GM18520 (cell line): ENCODE results near the gene RGS21.
"Not testable (repeated sequence)": the region's sequence is repeated elsewhere in the genome, so short reads cannot be mapped to it uniquely, and the experiment has no call there.

ENCODE experiments used
- ATAC-seq: cut with Tn5 transposase; IDR thresholded peaks from one replicate; pipeline ENCODE4 v1.9.1; 2021; ENCODE audit not compliant: unreplicated experiment

The RGS21 gene, protein sequence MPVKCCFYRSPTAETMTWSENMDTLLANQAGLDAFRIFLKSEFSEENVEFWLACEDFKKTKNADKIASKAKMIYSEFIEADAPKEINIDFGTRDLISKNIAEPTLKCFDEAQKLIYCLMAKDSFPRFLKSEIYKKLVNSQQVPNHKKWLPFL

DNA sequence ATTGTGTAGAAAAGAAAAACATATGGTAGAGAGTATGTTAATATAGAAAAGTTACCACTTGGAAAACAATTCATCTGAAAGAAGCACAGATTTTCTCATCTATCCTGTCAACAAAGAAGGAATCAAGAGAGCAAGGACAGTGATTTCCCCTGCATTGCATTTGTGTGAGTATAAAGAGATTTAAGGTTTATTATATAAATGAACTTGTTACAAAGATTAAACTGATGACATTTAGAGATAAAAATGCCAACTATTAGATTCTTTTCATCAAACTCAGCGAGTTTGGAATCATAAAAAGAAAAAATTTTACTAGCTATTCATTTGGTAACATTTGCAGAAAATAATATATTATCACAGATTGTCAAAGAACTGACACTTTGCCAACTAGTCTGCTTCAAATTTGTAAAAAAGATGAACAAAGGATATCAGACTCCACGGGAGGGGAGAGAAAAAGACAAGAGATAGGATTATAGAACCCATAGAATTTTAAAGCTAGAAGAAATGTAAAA, at the start of gene RGS21:
Gene RGS21, plus strand, starts transcription at position 51 of the 509 bp plus-strand sequence. CDS start 26,045 bp downstream, outside the sequence.
- ATAC-seq = no peak

DNA sequence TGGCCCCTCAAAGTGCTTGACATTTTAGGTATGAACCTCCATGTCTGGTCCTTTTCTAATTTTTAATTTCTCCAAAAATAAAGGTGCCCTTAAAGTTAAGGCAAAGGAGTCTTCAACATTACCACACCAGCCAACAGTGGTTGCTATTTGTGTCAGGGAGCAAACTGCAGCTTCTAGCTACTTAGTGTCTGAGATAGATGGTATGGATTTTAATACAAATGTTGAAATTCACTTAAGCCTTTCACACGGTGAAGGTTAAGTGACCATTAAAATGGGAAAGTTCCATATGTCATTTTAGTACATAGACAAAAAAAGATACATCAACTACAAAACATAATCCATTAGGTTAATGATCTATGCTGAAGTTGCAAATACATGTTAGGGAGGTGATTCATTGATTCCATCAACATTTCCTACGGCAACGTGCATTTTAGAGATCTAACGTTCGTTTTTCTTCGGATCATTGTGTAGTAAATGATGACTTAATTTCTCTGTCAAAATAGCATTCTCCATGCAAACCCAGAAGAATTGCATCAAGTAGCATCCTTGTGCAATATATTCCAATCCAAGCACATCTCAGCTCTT, 48.2 kb upstream of the RGS21 start:
- no peak for ATAC-seq

DNA sequence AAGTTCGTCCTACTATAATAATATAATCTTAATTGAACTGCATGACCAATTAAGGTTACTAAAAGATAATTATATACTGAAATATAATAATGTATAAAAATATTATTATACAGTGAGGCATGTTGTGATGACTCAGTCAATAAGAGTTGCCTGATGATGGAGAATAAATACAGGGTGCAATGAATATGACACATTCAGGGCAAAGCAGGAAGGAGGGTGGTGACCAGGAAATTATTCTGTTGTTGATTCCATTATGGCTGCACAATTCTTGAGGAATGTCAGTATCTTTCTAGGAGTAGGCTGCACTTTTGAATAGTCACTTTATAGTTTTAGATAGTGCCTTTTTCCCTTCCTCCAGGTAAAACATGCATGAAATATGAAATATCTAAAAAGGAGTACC, 46.4 kb upstream of the RGS21 start:
- no peak for ATAC-seq

DNA sequence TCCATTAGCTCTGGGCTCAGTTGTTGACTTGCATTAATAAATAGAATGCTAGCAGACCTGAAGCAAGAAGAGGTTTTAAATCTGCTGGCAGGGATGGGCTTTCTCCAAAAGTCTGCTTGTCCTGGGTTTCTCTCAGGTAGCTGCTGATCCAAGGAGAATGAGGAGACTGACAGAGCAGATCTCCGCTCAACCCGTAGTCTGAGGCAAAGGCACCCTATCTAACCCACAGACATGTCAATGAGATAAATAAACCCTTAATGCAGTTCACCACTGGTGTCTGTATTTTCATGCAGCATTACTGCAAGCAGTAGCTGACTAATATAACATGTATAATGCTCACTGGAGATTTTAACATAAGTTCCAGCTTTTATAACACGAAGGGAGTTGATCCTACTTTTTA, 44.1 kb upstream of the RGS21 start:
- ATAC-seq = no peak

DNA sequence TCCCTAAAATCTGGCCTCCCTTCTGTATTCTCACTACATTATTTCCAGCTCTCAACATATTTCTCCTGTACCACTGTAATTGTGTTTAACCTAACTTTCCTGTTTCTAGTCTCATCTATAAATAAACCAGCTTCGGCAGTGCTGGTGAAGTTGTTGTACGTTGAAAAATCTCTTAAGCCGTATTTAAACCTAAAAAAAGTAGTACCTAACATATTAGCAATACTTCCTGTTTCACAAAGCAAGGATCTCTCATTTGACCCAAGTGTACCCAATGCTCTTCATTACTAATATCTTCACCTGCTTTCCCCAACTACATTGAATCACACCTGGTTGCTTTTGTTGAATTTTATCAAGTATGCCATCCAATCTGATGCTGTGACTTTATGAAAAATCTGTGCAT, 42.2 kb upstream of the RGS21 start:
- no peak for ATAC-seq

DNA sequence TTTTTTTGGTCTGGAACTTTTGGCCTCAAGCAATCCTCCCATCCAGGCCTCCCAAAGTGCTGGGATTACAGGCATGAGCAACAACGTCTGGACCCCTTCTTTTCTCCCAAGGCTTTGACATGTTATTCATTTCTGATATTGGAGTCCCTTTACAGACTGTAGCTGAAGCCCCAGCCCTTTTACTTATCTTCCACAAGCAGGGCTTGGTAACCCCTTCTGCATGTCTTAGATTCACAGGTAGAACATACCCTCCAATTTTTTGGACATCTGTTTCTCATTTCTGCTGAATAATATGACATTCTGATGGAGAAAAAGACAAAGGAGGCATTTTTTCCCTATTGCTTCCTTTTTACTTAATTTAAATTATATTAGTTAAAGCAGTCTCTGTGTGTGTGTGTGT, 39.2 kb upstream of the RGS21 start:
- no peak for ATAC-seq

DNA sequence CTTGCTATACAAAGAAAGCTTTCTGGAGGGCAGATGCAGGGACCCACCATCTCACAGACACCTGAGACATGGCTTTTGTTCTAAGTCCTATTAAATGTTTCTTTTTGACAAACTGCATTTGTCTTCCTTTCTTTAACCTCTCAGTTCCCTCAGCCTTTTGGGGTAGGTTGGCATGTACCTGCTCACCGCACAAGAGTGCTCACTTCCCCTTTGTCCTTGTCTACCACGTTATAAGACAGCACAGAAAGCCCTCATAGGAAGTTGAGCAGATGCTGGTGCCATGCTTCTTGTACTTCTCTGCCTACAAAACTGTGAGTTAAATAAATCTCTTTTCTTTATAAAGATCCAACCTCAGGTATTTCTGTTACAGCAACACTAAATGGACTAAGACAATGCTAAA, 31.9 kb upstream of the RGS21 start:
- ATAC-seq = peak; percentile 49

DNA sequence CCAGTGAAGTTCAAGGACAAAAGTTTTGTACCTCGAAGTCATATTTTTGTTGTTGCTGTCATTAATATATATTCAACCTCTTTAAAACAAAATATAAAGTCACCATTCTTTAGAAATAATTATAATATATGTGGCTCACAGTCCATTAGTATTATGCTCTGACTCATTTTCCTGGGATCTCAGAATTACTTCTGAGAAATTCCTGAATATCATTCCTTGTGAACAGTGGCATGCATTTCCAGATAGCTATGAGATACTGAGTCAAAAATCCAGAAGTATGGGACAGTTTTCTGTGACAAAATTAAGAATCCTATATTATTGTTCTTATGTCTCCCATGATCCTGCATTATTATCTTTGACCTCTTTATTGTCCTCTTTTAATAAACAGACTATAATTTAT, 13.8 kb upstream of the RGS21 start:
- ATAC-seq = no peak

DNA sequence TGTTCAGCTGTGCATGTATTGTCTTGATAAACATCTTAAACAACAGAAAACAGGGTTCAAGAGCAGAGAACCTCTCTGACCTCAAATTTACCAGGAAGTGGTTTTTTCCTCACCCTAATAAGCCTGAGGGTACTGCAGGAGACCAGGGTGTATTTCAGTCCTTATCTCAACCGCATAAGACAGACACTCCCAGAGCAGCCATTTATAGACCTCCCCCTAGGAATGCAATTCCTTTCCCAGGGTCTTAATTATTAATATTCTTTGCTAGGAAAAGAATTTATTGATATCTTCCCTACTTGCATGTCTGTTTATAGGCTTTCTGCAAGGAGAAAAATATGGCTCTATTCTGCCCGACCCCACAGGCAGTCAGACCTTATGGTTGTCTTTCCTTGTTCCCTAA, 8.5 kb upstream of the RGS21 start:
- ATAC-seq = not testable (repeated sequence)

DNA sequence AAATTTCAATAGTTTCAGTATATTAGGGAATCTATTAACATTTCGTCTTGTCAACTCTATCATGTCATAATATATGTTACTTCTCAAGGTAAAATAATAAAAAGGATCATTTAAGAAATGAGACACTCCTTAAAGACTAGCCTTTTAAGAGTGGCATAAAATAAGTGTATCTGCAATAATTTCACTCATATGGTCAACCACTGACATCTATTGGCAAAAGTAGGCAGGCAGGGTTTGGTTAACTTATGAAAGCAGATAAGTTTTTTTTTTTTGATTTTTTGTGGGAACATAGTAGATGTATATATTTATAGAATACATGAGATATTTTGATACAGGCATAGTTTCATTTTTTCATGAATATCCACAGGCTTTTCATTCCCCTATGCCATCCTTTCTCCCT, 5.5 kb upstream of the RGS21 start:
- ATAC-seq = no peak

DNA sequence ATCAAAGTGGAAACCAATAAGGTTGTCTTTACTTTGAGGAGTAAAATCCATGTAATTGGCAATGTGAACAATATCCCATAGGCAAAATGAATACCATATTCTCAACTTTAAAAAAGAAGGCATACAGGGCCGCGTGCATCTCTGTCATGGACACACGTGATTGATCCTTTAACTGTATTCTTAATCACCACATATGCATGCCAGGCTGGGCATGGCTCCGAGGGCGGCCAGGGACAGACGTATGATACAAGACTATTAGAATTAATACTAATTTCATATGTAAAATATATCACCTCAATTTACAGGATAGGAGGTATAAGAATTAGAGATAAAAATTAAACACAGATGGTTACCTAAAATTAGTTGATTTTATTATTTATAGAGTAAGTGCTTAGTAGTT, 11.2 kb downstream of the RGS21 start:
- no peak for ATAC-seq

DNA sequence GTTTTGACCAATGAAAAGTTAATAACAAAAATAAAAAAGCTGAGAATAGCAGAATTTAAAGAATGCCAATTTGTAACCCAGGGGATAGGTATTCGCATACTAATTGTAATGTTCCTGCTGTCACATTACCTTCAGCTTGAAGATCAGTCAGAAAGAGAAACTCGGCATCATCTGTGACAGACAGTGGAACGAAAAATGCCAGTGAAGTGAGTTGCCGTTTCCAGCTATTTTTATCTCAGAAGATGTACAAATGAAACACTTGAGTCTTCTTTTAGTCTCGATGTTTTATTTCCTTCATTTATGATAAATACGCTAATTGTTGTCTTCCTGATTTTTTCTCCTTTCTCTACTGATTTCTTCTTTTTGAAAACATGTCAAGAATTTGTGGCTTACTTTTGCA, 26.1 kb downstream of the RGS21 start:
- no peak for ATAC-seq

DNA sequence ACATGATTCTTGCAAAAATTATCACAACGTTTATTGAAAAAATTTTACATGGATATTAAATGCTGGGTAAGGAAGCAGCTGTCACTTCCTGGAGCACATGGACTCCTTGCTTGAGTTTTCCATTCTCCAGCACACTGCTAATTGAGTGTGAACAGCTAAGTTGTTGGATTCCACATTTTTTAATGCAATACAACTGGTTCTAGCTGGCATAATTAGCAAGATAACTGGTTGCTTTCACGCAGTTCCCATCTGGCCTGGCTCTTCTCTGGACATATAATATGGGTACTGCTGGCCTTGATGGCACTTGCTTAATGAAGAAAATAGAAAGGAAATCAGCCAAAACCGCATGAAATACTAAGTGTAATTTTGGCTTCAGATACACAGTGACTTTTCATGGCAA, 26.6 kb downstream of the RGS21 start:
- ATAC-seq = no peak

DNA sequence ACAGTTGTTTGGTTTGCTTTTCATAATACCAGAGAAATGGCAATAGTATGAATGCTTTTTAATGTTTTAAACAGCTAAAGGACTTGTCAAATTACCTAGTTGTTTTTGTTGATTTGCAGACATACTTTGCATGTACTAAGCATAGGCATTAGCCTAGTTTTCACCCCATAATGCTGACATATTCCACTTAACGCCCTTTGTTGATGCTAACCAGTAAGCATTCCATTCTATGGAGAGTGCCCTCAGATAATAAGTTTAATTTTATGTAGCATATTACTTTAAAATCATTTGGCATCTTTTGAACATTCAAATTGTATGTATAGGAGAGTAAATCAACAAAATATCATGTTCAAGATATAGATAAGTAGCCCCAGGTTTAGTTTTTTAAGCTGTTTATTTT, 32.5 kb downstream of the RGS21 start:
- no peak for ATAC-seq

DNA sequence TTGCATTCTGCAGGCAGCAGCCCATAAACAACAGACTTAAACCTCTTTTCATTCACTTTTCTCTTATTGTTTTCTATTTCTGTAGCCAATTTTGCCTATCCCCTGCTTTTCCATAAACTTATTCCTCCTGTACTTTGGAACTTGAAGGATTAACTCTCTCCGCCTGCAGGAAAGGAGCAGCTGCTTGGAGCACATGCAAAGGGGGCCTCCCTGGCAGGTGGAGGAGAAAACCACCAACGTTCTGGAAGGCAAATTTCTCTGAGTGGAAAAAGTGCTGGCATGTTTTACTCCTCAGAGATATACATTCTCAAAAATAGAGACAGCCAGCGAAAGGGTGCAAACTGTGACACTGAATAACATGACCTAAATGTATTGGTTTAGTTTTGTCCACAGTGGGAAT, 33.6 kb downstream of the RGS21 start:
- ATAC-seq = no peak

DNA sequence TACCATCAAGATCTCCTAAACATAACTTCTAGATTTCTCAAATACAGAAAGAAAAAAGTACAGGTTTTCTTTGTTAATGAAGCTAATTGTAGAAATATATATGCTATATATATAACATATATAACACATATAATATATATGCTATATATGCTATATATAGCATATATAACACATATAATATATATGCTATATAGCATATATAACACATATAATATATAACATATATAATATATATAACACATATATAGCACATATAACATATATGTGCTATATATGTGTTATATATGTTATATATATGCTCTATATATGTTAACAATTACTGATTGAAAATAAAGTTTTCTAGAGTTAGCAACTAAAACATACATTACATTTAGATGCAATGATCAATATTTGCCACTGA, 34.8 kb downstream of the RGS21 start:
- ATAC-seq = no peak

DNA sequence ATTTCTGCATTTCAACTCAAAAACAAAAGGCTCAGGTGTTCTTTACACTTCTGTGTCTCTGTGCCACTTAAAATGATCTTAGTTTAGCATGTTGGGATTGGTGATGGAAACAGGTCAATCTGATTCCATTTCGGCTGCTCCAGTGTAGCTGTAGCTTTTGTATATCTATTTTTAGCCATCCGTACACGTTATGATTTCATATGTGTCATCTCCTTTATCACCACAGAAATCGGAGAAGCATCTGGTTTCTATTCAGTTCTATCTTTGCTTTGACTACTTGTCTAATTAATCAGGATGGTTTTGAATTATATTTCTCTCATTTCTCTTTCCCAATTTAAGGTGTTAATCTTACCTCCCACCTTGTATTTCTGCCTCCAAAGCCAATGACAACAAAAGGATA, 41.1 kb downstream of the RGS21 start:
- no peak for ATAC-seq

DNA sequence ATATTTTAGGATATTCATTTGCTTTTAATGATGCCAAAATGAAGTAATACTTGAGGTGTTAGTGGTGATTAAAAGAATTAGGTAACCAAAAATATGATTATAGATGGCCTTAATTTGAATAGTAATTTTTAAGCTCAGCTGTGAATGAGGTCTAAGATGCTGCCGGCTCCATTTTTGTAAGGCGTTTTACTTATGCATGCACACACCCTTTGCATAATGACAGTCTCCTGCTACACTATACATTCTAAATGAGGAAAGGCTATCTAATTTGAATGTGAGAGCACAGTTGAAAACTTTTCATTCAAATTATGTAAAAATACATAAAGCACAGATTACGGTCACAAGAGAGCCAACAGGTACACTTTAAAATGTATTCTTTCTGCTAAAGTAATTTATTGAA, 41.6 kb downstream of the RGS21 start:
- no peak for ATAC-seq

DNA sequence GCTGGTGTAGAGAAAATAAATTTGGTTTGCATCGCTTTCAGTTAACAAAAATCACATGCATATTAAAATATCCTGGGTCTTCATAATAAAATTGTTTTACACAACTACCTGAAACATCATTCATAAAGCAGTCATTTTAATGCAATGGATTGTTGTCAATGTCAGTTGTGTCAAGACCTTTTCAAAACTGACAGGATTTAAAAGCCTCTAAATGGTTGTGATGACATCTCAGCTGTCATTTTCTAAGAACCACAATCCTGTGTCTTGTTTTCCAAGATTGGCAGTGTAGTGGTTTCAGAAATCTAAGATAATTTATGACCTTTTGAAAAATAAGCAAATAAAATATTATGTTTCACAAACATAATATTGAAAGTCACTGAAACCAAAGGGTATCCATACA, 42.0 kb downstream of the RGS21 start:
- ATAC-seq = no peak

DNA sequence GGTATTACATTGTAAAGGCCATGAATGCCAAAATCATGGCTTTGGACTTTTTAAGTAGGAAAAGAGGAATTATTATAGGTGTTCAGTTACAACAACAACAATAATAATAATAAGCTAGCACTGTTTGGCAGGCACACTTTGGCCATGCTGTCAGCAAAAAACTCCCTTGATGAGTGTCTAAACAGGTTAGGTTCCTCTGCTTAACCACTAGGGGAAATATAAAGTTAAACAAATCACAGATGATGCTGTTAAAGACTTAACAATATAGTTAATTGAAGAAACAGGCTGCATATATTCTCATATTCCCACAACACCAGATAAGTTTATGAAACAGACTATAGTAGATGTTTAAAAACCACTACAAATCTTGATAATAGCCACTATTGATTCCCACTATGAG, 46.4 kb downstream of the RGS21 start:
- no peak for ATAC-seq

DNA sequence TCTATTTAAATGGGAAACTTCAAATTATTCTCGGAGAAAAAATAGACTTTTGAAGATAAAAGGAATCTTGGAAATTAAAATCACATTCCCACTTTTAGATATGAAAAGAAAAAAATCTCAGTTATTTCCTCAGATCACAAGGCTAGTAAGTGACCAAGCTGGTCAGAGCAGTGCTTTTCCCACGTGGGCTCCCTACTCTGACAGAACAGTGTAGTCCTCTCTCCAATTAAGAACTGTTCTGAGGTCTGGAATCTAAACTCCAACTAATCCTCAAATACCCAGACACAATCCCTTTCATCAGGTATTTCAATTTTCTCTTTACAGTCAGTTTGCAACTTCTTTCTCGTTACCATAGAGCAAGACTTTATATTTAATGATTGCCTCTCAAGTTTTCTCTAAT, 50.6 kb downstream of the RGS21 start:
- no peak for ATAC-seq

DNA sequence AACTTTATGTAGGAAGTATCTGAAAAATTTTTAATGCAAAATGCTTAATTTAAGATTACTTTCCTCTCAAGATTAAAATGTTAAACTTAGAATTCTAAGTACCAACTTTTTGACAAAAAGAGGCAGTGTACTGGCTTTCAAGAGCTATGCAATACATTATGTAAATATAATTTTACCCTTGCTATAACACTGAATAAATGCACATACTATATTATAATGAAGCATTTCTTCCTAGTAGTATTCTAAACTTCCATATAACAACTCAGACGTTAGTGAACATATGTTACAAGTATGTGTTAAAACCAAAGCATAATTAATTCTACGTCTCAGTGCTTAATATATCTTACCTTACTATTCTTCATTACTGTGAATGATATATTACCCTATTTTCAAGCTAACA, 58.5 kb downstream of the RGS21 start:
- no peak for ATAC-seq

DNA sequence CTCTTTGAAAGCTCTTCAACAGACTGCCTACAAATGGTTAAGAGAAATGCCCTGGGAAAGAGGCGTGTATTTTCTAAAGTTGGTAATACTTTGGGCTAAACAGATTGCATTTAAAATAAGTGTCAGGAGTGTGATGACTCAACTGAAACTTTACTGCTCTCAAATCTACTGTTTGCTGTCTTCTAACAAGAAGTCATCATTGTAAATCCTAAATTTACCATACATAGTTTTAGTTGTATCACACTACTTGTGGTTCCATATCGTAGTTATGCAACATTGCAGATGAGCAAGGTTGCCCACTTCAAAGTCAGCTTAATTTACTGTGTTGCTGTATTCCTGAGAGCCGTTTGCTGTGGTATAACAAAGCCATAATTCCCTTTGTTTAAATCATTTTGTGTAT, 59.6 kb downstream of the RGS21 start:
- peak; percentile 44 for ATAC-seq
